ENCODE results near the gene CCDC157.
A peak's percentile ranks its signal among the peaks of the same experiment; 100 is the strongest.
"Not testable (repeated sequence)": the region's sequence is repeated elsewhere in the genome, so short reads cannot be mapped to it uniquely, and the experiment has no call there.

The CCDC157 gene

DNA sequence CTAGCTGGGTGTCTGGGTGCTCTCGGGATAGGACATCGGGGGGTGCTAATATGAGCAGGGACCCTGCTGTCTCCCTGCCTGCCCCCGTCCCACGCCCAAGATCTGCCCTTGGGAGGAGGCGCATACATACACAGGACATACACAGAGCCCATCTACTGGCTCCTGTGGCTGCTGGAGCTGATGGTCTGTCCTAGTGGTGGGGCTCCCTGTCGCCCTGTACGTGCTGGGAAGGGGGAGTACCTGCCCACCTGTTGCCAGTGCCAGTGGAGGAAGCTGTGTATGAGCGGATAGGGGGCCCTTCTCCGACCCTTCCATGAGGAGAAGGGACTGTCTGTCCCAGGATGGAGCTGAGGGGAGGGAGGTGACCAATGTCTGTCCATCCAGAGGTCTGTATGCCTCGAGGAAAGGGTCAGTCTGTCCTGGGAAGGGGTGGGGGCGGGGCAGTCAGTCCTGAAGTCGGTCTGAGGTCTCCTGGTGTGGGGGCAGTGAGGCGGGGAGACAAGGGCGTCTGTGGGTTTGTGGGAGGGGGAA lies 31.0 kb upstream of the CCDC157 start:
- no peak for DNase-seq (ENCODE audit: low read depth in 1 of 2, low spot score in 1 of 2)

DNA sequence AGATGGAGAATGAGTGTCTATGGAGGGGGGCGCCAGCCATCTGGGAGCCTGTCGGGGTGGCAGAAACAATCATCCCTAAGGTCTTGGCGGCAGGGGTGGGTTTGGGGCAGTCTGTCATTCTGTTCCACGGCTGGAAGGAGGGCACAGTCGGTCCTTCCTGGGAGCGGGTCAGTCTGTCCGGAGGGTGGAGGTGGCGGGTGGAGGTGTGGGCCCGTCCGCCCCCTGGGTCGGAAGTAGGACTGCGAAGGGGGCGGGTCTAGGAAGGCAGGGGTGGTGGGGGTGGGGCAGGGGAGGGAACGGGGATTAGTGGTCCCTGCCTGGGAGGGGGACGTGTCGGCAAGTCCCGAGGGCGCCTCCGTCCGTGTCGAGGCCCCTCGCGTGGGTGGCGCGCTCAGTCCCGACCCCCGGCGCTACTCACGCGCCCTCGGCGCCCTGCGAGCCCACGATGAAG lies 30.5 kb upstream of the CCDC157 start:
- DNase-seq (ENCODE audit: low read depth in 1 of 2, low spot score in 1 of 2): peak in 1 of 2 donors; percentile 24

DNA sequence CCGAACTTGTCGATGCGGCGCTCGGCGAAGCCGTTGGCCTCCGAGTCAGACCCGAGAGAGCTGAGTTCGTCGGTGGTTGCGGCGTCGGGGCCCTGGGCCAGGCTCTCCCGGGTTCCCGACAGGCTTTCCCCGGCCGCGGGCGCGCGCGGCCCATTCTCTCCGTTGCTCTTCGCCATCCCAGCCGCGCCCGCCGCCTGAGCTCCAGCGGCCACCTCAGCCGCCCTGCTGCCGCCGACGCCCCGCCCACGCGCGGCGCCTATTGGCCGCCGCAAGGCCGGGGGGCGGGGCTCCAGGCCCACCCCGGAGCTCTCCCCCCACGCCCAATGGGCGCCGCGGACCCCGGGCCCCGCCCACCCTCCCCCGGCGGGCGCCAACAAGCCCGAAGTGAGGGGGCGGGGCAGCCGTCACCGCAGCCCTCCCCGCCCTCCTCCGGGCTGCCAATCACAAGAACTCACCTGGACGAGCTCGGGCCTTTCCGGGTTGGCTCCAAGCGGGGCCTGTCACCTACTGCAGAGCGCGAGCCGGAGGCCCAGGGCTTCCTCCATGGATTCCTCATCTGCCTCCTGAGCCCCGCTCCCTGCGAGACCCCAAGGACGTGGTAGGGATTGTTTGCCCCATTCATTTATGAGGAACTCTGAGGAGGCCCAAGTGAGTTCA lies 30.0 kb upstream of the CCDC157 start, which contains the start of gene TBC1D10A:
TSS of gene TBC1D10A (minus strand) at position 236 of the 657 bp plus-strand sequence. CDS start at position 176, 60 bp downstream.
- peak; percentile 92 to 93 for DNase-seq (ENCODE audit: low read depth in 1 of 2, low spot score in 1 of 2)

DNA sequence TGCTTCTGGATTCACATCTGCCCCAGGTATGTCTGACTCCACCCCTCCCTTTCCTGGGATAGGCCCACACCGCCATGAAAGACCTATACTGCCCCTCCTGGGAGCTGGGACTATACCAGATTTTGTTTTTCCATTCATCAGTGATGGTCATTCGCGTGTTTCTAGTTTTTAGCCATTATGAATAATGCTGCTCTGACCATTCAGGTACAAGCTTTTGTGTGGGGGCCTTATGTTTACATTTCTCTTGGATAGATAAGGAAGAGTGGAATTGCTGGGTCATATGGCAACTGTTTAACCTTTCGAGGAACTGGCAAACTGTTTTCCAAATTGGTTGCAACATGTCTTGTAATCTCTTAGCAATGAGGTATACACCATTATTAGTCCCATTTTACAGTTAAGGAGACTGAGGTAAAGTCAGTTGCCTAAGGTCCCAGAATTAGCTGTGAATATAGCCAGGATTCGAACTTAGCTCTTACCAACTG lies 28.9 kb upstream of the CCDC157 start:
- no peak for DNase-seq (ENCODE audit: low read depth in 1 of 2, low spot score in 1 of 2)

DNA sequence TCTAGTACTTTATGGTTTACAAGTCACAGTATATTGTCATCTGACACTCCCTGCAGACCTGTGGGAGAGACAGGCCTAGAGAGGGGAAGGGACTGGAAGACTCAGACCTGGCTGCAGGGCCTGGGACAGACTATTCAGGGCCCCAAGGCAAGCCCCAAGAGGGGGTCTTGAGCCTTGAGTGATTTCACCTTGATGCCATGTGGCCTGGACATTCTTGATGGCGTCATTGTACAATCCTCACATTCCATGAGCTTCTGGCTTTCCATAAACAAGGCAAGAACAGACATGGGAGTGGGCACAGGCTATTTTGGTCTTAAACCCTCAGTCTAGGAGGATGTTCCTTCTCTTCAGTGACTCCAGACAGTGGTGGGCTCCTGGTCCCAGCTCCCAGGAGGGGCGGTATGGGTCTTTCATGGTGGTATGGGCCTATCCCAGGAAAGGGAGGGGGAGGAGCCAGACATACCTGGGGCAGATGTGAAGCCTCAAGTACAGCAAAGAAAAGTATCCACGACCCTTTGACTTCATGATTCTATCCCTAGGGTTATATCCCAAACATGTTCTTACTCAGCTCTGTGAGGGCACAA lies 28.2 kb upstream of the CCDC157 start:
- DNase-seq (ENCODE audit: low read depth in 1 of 2, low spot score in 1 of 2): no peak

DNA sequence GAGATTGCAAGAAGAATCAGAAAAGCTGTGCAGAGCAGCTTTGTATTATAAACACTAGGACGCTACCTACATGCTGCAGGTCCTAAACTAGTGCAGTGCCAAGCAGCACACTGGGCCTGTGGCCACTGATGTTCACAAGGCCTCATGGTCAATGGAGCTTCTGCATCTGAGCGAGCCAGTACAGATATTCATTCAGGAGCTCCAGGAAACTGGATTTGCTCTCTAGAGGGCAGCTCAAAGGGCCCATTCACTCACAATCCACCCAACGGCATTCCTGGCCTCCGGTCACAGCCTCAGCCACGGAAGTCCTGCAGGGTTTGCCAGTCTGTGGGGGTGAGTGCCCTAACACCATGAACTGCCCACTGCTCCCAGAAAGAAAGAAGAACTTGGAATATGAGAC lies 24.3 kb upstream of the CCDC157 start:
- DNase-seq (ENCODE audit: low read depth in 1 of 2, low spot score in 1 of 2): no peak

DNA sequence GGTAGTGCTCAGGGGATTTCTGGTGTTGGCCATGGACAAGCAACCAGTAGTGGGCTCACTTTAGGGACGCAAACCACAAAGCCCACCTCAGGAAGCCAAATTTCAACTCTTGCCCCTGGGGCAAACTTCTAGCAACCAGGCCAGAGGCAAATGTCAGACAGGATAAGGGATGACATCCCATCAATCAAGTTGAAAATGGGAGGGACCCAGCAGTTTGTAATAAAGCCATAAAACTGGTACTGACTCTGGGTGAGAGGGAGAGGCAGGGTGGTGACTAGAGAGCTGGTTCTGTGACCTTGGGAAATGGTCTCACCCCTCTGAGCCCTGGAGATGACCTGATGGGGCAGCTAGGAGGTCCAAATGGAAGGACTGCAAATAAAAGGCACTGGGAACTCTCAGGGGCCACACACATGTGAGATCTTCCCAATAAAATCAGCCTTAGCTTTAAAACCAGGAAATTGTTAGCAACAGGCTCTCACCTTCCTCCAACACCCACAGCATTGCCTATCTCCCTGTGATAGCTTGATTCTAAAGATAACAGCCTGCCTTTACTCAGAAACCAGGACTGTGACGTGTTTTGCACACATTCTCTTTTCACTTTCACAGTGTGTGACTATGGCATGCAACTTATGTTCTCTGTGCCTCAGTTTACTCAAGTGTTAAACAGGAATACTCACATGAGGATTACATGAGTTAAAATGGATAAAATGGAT lies 23.7 kb upstream of the CCDC157 start:
- DNase-seq (ENCODE audit: low read depth in 1 of 2, low spot score in 1 of 2): no peak

DNA sequence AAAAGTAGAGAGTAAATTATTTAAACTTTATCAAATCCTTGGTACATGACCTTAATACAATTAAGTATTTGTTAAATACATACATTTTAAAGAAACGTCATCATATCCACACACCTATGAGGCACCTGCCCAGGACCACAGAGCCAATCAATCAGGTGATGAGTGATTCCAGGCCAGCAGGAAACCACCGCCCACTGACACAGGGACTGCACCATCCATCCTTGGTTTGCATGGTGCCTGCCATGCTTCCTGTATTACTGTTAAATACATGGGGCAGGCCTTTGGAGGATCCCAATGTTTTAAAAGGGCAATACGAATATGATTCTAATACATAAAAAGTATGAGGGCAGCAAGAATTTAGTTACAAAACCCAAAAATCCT lies 23.1 kb upstream of the CCDC157 start:
- DNase-seq (ENCODE audit: low read depth in 1 of 2, low spot score in 1 of 2): no peak

DNA sequence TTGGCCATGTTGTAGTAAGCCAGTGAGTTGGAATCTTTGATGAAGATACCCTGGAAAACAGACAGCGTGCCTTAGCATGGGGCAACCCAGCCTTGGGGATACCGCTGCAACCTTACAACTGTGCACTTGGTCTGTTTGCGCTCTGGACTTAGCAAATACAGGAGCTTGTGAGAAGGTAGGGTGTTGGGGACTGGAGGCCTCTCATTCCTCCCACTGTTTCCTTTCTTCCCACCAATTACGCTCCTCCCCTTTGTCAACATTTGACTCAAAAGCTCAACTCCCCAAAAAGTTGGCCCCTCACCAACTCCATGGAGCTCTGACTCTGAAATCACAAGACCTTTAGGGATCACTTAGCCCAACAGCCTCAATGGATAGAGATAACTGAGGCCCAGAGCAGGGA lies 22.2 kb upstream of the CCDC157 start:
- no peak for DNase-seq (ENCODE audit: low read depth in 1 of 2, low spot score in 1 of 2)

DNA sequence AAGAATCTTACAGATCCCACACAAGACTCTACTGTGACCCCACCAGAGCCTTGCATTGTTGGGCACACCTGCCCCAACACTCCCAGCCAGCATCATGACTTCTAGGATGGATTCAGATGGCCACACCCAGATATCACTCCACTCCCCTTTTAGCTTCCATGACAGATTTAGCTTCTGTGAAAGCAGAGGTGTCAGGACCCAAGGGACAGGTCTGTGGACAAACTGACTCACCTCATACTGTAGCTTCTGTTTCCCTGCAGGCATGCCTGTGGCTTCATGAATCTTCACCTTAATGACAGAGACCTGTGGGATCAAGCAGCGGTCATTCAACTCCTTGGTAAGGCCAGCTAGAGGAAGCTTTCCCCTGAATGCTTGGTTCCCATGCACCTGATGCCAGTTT lies 21.6 kb upstream of the CCDC157 start:
- DNase-seq (ENCODE audit: low read depth in 1 of 2, low spot score in 1 of 2): no peak

DNA sequence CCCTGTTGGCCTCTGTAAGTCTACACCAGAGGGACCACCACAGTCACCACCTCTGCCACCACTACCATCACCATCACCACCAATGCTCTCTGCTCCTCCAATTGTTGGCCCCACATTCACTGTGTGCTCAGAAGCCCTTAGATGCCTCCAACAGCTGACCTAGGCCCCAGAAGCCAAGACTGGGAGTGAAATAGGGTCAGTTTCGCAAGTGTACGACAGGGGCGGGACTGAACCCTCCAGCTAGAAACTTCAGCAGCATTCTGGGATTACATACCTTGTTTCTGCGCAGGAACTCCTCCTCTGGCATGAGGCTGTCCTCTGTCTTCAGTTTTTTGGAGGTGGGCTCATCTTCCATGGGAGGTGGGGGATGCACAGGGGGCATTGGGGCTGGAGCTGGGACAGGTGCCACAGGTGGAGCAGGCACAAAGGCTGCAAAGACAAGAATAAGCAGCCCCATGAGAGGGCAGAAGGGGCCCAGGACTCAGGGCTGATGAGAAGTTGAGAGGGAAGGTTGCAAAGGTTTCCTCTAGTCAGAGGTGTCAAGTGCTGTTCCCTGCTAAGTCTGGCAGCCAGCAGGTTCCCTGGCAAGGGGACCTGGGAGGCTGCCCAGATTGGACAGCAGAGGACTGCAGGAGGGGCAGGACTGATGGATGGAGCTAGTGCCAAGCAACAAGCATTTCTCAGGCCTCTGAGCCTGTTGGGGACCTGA lies 19.9 kb upstream of the CCDC157 start:
- DNase-seq (ENCODE audit: low read depth in 1 of 2, low spot score in 1 of 2): no peak

DNA sequence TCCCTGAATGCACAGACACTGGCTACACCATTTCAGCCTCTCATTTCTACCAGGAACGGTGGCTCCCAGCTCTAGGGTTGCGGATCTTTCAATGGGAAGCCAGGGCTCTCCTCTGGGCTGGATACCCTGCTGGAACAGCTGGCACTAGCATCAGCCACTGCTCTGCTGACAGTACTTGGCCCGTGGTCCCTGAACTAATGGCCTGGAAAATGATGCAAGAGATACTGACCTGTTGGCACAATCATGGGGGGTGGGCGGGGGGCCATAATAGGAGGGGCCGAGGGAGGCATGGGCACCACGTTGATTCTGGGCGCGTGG lies 19.4 kb upstream of the CCDC157 start:
- no peak for DNase-seq (ENCODE audit: low read depth in 1 of 2, low spot score in 1 of 2)

DNA sequence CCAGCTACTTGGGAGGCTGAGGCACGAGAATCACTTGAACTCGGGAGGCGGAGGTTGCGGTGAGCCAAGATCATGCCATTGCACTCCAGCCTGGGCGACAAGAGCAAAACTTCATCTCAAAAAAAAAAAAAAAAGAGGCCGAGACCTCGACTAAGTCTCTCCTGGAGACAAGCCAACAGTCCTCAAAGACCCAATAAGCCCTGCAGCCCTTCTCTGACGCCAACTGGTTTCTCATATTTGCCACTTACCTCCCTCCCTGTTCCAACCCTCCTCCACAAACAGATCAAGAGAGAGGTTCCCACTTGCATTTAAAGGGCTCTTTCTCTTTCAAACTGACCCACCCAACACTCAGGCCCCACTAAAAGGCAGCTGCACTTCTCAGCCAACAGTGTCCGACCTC lies 18.5 kb upstream of the CCDC157 start:
- not testable (repeated sequence) for DNase-seq (ENCODE audit: low read depth in 1 of 2, low spot score in 1 of 2)

DNA sequence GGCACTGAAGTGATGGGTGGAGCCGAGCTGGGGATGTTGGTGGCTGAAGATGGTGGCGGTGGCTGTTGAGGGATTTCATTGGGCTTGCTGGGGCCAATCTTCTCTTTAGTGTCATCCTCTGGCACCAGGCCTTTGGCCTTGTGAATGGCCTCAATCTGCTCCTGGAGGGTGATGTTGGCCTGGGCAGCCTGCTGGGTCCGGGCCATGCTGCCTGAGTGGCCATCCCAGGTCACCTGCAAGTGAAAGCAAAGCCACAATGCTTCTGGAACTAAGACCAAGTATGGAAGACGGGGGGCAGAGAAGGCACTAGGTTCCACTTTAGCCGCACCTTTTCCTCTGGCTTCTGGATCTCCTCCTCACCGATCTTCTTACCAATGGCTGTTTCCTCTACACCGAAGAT lies 18.0 kb upstream of the CCDC157 start:
- DNase-seq (ENCODE audit: low read depth in 1 of 2, low spot score in 1 of 2): no peak

DNA sequence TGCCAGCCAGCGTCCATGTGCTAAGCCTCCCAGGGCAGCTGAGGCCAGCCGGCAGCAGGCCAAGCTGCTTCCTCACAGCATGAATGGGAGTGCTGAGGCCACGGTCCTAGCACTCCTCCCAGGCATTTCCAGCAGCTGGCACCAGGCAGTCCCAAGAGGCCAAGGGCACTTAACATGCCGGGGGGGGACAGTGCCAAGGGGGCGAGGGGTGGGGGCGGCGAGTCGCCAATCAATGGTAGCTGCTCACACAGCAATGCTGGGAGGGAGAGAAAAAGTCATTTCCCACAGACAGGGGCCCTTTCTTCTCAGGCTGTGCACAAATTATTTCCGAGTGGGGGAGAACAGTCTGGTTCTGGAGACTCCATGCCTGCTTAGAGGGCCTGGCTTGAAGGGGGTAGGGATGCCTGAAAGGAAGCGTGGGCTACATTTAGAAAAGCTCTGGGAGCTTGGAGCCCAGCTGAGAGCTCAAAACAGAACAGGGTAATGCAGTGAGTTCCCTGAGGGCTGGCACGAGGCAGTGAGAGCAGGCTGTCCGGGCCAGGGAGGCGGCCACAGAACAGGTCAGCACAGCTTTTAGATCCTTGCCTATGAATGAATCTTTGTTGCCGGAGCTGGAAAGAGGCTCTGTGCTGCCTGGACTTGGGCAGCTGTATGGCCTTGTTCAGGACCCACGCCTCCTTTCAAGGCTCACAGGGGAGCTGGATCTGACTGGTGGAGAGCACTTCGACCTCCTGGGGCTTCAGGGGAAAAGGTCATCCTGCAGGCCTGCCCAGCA lies 15.7 kb upstream of the CCDC157 start:
- no peak for DNase-seq (ENCODE audit: low read depth in 1 of 2, low spot score in 1 of 2)

DNA sequence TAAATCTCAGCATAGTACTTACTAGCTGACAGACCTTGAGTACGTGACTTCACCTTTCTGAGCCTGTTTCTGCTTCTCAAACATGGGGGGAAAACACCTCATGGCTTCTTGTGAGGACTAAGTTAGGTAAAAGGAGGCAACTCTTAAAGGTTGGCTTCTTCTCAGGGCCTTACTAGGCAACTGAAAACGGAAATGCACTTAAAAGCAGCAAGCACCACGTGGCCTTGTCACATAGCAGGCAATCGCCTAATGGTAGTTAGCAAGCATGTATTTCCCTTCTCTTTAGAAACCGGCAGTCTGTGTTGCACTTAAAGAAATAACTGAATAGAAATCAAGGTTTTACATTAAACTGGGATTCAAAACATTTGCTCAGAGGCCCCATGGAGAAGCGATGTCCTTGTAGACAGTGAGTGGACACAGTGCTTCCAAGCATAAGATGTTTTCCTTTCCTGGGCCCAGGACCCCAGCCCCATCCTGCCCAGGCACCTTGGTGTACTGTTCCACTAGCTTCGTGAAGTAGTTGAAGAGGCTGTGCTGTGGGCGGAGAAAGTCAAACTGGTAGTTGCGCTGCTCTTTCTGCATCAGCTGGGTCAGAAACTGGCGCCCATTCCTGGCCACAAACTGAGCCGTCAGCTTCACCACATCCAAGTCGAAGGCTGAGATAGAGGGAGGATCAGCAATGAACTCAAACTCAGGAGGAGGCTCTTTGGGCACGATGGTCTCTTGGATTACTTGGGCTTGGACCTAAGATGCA lies 12.2 kb upstream of the CCDC157 start:
- no peak for DNase-seq (ENCODE audit: low read depth in 1 of 2, low spot score in 1 of 2)

DNA sequence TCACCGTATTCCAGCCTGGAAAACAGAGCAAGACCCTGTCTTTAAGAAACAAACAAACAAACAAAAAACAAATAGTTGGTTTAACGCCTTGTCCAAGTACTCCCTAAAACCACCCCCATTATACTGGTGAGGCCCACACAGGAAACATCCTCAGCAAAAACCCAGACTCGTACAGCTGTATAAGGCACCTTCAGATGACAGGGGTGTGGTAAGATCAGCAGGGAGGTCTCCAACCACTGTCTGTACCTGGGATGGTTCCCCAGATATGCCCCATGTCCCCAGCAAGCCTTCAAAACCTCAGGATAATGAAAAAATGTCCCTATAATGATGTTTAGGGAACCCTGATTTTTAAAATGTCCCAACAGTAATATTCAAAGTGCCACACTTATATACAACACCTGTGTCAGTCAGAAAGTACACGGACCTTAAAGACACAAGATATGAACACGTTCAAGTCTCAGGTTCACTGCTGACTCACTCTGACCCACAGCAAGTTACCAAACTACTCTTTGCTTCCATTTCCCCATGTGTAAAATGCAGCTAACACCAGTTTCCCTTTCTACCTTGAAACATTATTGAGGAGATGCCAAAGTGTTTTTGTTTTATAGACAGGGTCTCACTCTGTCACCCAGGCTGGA lies 9.4 kb upstream of the CCDC157 start:
- no peak for DNase-seq (ENCODE audit: low read depth in 1 of 2, low spot score in 1 of 2)

DNA sequence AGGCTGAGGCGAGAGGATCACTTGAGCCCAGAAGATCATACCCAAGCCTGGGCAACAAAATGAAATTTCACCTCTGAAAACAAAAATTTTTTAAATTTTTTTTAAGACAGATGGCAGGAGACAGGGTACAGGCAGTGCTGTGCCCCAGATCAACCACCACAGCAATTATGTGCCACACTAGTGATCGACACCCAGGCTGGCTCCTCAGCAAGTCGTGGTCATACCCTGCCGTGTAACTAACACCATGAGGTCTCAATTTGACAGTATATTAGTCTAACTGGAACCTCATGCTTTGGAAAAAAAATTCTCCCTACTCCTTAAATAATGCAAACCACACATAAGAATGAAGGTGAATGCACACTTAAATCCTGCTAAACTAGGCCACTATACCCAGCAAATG lies 8.4 kb upstream of the CCDC157 start:
- DNase-seq (ENCODE audit: low read depth in 1 of 2, low spot score in 1 of 2): no peak

DNA sequence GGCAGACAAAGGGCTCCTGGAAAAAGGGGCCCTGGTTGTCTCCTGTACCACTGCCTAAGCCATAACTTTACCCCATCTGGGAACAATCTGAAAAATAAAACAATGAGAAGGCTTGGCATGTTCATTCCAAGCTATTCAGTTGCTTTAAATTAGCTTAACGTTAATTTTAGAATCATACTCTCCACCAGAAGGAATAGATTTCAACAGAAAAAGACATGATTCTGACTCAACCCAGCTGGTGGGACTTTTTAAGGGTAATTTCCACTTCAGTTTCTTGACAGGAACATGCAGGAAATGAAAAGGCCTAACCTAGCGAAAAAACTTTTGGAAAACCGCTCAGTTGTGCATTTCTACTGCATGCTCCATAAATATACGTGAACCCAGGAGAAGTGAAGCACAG lies 8.0 kb upstream of the CCDC157 start:
- no peak for DNase-seq (ENCODE audit: low read depth in 1 of 2, low spot score in 1 of 2)

DNA sequence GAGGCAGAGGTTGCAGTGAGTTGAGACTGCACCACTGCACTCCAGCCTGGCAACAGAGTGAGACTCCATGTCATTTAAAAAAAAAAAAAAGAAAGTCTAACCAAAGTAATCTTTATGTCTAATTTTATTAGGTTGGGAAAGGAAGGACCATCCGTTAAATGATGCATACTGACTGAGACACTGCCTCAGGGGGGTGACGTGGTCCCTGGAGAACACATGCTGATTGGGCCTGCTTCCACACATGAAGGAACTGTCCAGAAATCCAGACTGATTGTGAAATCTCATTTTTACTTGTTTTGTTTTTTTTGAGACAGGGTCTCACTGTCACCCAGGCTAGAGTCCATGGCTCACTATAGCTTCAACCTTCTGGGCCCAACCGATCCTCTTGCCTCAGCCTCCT lies 5.6 kb upstream of the CCDC157 start:
- DNase-seq (ENCODE audit: low read depth in 1 of 2, low spot score in 1 of 2): no peak
